Heart left ventricle (tissue), 16 donors: ENCODE data around the gene MAGI1. TPM values are rescaled to one million over a fixed set of nuclear protein-coding genes. Genes with fewer than 3 reads are reported as not detected.

ENCODE experiments used
- ATAC-seq, 4 donors: fragments of 200-7000 bp; cut with Tn5 transposase; one replicate each; pipeline ENCODE4 v1.9.1; 2020 to 2022; ENCODE audit warnings: moderate library complexity in 4 of 4, mild to moderate bottlenecking in 3 of 4, moderate number of reproducible peaks in 1 of 4
- DNase-seq, 5 donors: peaks; one replicate each; pipeline ENCODE4 v3.0.0-alpha.2; 2020
- H3K27ac ChIP-seq, 12 donors: fragments of 200-600 bp; sonication (generic) in 4 of 12; one replicate each; pipeline versions ENCODE4 v1.5.0 to v1.8.0; 2016 to 2022; ENCODE audit warnings: mild to moderate bottlenecking in 2 of 12
- H3K27me3 ChIP-seq, 9 donors: fragments of 200-600 bp; sonication (generic) in 2 of 9; one replicate each; pipeline versions ENCODE4 v1.5.1 to v1.8.0; 2016 to 2022; ENCODE audit warnings: mild to moderate bottlenecking in 3 of 9
- H3K36me3 ChIP-seq, 9 donors: fragments of 200-600 bp; sonication (generic) in 2 of 9; one replicate each; pipeline versions ENCODE4 v1.5.0 to v1.8.0; 2018 to 2022; ENCODE audit warnings: mild to moderate bottlenecking in 2 of 9
- H3K4me1 ChIP-seq, 12 donors: fragments of 200-600 bp; sonication (generic) in 4 of 12; one replicate each; pipeline versions ENCODE4 v1.5.0 to v1.8.0; 2016 to 2022; ENCODE audit warnings: mild to moderate bottlenecking in 3 of 12
- H3K4me3 ChIP-seq, 12 donors: fragments of 200-600 bp; sonication (generic) in 4 of 12; one replicate each; pipeline versions ENCODE4 v1.5.0 to v1.8.0; 2017 to 2022; ENCODE audit warnings: mild to moderate bottlenecking in 9 of 12, moderate library complexity in 4 of 12
- H3K9me3 ChIP-seq, 12 donors: fragments of 200-600 bp; sonication (generic) in 4 of 12; one replicate each; pipeline versions ENCODE4 v1.5.0 to v1.8.0; 2016 to 2022; ENCODE audit warnings: mild to moderate bottlenecking in 1 of 12
- CTCF ChIP-seq, 12 donors: fragments of 200-600 bp; sonication (generic) in 4 of 12; IDR thresholded peaks; one replicate each; pipeline versions ENCODE4 v1.5.0 to v1.8.0; 2018 to 2022; ENCODE audit warnings: antibody characterized with exemption in 12 of 12, mild to moderate bottlenecking in 5 of 12
- POLR2A ChIP-seq, 2 donors: fragments of 450-650 bp; IDR thresholded peaks; one replicate each; pipeline ENCODE4 v1.6.1; 2017; ENCODE audit warnings: antibody characterized with exemption in 2 of 2, mild to moderate bottlenecking in 2 of 2, moderate library complexity in 2 of 2
- WGBS, 4 donors: extraction: QIAGEN DNeasy Blood & Tissue Kit in 2 of 4; methylation state at CpG; one replicate each; pipeline versions ENCODE4 v1.1.5 to v1.1.7; 2013 to 2018; 5-methylcytosine and 5-hydroxymethylcytosine counted together
- intact Hi-C, 10 donors: fragments of 100-400 bp; cut with DNase I; formaldehyde crosslinking; loops; one replicate each; pipeline versions ENCODE4 v1.11.1 to v1.14.2; 2022
- long read RNA-seq, 3 donors: library from polyadenylated mRNA; unstranded; transcript quantifications; one replicate each; pipeline ENCODE4 v2.0.0, GENCODE V29; 2020 to 2021
- polyA plus RNA-seq, 2 donors: library from polyadenylated mRNA; stranded (reverse); fragments of 200-250 nt; gene quantifications; one replicate each; pipeline ENCODE4 v1.2.3, GENCODE V29; 2013
- total RNA-seq, 9 donors: library from RNA; depleted of rRNA in 2 of 9; stranded (reverse); fragments of >200 nt in 2 of 9; fragmentation: NEBNext Ultra II Directional in 3 of 9; extraction: Animal tissue kit (Norgen Biotek cat#: 25700) in 3 of 9; gene quantifications; one replicate each; pipeline versions ENCODE4 v1.1.0 to v1.2.4, GENCODE V29; 2016 to 2023
- donor health status: ischemic (EF 13 %, LVEDD 7.1; RV severe dilation, severe dysfunction).
- donor health status: healthy with polysubstance abuse.
- donor health status: DM: no; HTN: yes; CAD: no.
- donor health status: DM: no; HTN: no; CAD: no.
- donor health status: ischemic (EF 25% LVEDD 6.9; RV normal size, moderate dysfunction).
- donor health status: ischemic (EF 25% LVEDD 5.7; RV mildly dilated, moderate dysfunction).
- donor health status: healthy.
- donor health status: DM: yes; HTN: yes; CAD: no.
- donor health status: ischemic (EF 35%, LVEDD 5.7; RV mildly dilated, moderate dysfunction).
- donor health status: nonischemic (EF 11% LVEDD 7.7; RV severe dilation, severe dysfunction).
- donor health status: DM: yes; HTN: yes; CAD: no.
- donor health status: PGD.
- donor health status: ischemic (EF 29% LVEDD 5.4; RV normal size, mild dysfunction).
- donor health status: nonischemic (EF 23%, LVEDD 6.1; RV moderate dilation, normal function).

MAGI1 gene
- total RNA-seq (10 to 100 TPM; 27.1 to 52.1 (median 35.9) TPM), polyA plus RNA-seq (10 to 100 TPM; 18.5 to 19.5 TPM)
- long read RNA-seq, donor 1, partial matches to known transcripts, result 4 of 22 reads
- long read RNA-seq, donor 1, other reads (novel, unspliced or antisense), result 16 of 22 reads
- long read RNA-seq, donor 2, partial matches to known transcripts, result 3 of 12 reads
- long read RNA-seq, donor 2, other reads (novel, unspliced or antisense), result 9 of 12 reads
- long read RNA-seq, donor 3, partial matches to known transcripts, result 6 of 25 reads
- long read RNA-seq, donor 3, other reads (novel, unspliced or antisense), result 18 of 25 reads

- Histone ChIP-seq H3K27me3 (peaks cover 0 to 32% (median 0%) of the 10 kb centered on the region in 9 donors), H3K36me3 (no peaks in the 10 kb centered on the region), H3K4me1 (peaks cover 0 to 31% (median 15%) of the 10 kb centered on the region in 12 donors), H3K27ac (peak within 1 kb of the TSS; percentile 85 to 98 (median 94)), H3K9me3 (no peaks in the 10 kb centered on the region), H3K4me3 (peak within 1 kb of the TSS; percentile 52 to 97 (median 90))
- DNase-seq (peak; percentile 91 to 94 (median 92)), ATAC-seq (peak; percentile 87 to 92 (median 90))
- TF ChIP-seq CTCF (IDR thresholded peaks at IDR 0.05), result peak in 1 of 12 donors; percentile 6
- peak in 1 of 2 donors; percentile 77 for TF ChIP-seq POLR2A (IDR thresholded peaks at IDR 0.05)
- 0 to 1% (median 1%) methylated on average over 48 to 73 of the region's 73 CpGs for WGBS, 4 donors
- intact Hi-C loops, result loop anchor here in 9 of 10 donors (1.0 to 10.0 kb wide), 19 partner anchors 52 to 254 kb away; no protein-coding TSS in a partner anchor
Observed at GRCh38 chr3:66038726-66039589, at the start of gene MAGI1. MAGI1 (minus strand) TSS chr3:66038918; CDS start chr3:66038308, 610 bp downstream.

GRCh38 chr3:66083784-66084213 is 45.1 kb upstream of the MAGI1 start:
- no peak for TF ChIP-seq CTCF (IDR thresholded peaks at IDR 0.05)
- TF ChIP-seq POLR2A (IDR thresholded peaks at IDR 0.05), result no peak
- Histone ChIP-seq H3K9me3 (no peaks in the 10 kb centered on the region), H3K27ac (no peak overlapping the region), H3K36me3 (no peaks in the 10 kb centered on the region), H3K27me3 (no peaks in the 10 kb centered on the region), H3K4me3 (no peak overlapping the region), H3K4me1 (peaks cover 0 to 4% (median 0%) of the 10 kb centered on the region in 12 donors)
- ATAC-seq (no peak), DNase-seq (no peak)
- intact Hi-C loops, result no loop called here
- WGBS, 4 donors, result 41 to 52% (median 45%) methylated on average over 3 of the region's 3 CpGs

DNA sequence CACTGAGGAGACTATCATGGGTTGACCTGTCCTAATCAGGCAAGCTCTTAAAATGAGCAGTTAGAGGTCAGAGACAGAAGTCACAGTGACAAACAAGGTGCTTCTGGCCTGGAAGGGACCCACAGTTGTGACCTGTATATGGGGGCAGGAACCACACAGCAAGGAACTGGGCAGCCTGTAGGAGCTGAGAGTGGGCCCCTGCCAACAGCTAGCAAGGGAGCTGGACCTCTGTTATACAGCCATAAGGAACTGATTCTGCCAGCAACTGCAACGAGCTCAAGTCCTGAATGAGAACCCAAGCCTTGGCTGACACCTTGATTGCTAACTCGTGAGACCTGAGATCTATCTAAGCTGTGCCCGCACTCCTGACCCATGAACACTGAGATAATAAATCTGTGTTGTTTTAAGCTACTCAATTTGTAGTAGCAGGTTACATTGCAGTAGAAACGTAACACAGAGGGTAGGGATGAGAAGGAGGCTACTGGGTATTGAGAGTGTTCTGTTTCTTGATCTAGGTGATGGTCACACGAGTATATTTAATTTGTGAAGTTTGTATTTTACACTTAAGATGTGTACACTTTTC is 44.5 kb upstream of the MAGI1 start:
- ATAC-seq, result no peak
- Histone ChIP-seq H3K4me3 (no peak overlapping the region), H3K9me3 (peaks cover 0 to under 1% (median 0%) of the 10 kb centered on the region in 12 donors), H3K4me1 (peaks cover 0 to 4% (median 0%) of the 10 kb centered on the region in 12 donors), H3K27me3 (no peaks in the 10 kb centered on the region), H3K27ac (no peak overlapping the region), H3K36me3 (no peaks in the 10 kb centered on the region)
- 65 to 77% (median 71%) methylated on average over 5 of the region's 5 CpGs for WGBS, 4 donors
- no peak for DNase-seq
- TF ChIP-seq POLR2A (IDR thresholded peaks at IDR 0.05) (no peak), CTCF (IDR thresholded peaks at IDR 0.05) (no peak)
- intact Hi-C loops, result no loop called here
